C4-2B (cell line): ENCODE results near the gene PADI3.

Experiments used
- H3K27ac ChIP-seq: fragments of 450-650 bp; 2 replicates; pipeline ENCODE4 v1.5.1; 2017
- CTCF ChIP-seq: fragments of 450-650 bp; conservative IDR thresholded peaks from 2 replicates; pipeline ENCODE4 v1.5.1; 2017; ENCODE audit warnings: mild to moderate bottlenecking
- ZFX ChIP-seq: fragments of 450-650 bp; IDR thresholded peaks from 2 replicates; pipeline ENCODE4 v1.6.1; 2017

Gene PADI3

GRCh38 chr1:17274186-17275170 lies 25.6 kb downstream of the PADI3 start:
- TF ChIP-seq ZFX: no peak
- peak; percentile 74 for TF ChIP-seq CTCF
- no peak overlapping the region for H3K27ac ChIP-seq

- no peak overlapping the region; the same call in 1 of the 2 replicates for H3K27ac ChIP-seq
- no peak for TF ChIP-seq ZFX
- TF ChIP-seq CTCF: no peak
Measured at GRCh38 chr1:17276568-17276967, 27.7 kb downstream of the PADI3 start.

DNA sequence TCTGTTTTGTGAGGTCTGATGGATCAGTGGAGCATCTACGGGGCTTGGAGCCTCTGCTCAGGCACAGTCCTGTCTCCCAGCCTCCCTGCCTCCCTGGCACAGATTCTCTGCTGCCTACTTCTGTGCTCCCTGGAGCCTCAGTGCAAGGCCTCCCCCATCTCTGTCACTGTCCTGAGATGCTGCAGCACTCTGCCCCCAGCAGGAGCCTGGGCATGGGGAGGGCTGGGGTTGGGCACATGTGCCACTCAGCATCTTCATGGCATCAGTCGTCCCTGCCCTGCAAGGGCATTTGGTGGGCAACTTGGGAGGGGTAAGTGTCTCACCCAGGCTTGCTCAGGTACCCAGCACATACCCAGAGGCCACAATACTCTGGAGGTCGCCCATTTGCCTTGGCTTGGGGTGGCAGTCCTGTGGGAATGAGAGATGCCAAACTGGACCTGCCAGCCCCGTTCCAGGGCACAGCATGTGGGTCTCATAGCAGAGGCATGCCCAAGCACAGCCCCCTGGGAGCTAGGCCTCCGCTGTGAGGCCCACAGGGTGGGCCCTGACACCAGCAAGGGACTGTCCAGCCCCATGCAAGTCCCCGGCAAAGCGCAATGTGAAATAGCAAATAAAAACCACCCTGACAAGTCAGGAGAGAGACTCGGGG lies 28.7 kb downstream of the PADI3 start:
- TF ChIP-seq CTCF: no peak
- no peak for TF ChIP-seq ZFX
- no peak overlapping the region for H3K27ac ChIP-seq

DNA sequence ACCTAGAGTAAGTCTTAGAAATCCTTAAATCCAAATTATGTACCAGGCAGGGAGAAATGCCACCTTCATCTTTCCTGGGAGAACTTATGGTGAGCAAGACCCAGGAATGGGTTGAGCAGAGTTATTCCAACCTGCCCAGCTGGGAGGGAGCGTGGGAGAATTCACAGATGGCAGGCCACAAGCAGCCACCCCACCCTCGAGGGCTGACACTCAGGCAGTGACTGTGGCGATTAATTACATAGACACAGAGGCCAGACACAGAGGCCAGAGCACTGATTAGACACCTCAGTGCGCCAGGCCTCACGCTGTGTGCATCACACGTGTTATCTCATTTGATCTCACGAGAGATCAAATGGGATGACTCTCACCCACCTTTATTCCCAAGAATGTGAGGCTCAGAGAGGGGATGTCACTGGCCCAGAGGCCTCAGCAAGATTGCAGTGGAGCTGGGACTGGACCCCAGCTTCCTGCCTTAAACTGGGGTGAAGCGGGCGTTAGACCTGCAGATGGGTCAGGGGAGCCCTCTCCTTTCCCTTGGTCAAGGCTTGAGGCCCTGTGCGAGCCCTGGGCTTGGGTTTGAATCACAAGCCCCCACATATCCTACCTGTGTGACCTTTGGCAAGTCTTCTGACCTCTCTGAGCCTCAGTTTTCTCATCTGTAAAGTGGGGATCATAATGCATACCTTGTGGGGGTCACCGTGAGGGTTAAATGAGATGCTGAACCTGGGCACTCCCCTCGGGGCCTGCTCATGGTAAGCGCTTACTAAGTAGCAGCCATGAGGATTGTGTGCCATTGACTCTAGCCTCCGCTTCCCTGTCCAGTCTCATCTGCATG lies 30.3 kb downstream of the PADI3 start:
- no peak overlapping the region for H3K27ac ChIP-seq
- no peak for TF ChIP-seq CTCF
- no peak for TF ChIP-seq ZFX

DNA sequence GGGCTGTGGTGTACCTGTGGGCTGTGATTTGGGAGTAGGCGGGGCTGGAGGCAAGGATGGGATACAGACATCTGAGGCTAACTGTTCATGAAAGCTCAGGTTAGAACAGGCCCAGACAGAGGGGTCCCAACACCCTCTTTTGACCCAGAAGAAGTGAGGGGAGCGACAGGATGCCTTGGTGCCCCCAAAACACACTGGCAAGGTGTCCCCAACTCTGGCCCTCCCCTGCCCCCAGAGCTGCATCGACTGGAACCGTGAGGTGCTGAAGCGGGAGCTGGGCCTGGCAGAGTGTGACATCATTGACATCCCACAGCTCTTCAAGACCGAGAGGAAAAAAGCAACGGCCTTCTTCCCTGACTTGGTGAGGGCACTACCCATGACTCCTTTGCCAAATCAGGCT lies 31.5 kb downstream of the PADI3 start:
- H3K27ac ChIP-seq: no peak overlapping the region
- TF ChIP-seq ZFX (no peak), CTCF (no peak)

DNA sequence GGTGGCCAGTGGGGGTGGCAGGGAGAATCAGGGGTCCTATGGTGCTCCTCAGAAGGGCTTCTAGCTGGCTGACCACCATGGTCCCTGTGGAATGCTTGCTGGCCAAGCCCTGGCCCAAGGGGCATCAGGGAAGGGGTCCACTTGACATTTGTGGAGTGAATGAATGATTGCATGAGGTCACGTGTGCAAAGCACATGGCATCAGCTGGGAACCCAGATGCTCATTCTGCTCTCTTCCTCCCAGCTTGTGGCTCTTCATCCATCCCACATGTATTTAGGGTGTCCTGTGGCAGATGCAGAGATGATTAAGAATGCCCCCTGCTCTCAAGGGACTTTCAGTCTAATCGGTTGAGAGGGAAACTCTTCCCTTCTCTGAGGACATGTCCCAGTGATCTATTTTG lies 32.0 kb downstream of the PADI3 start:
- no peak overlapping the region for H3K27ac ChIP-seq
- TF ChIP-seq ZFX (no peak), CTCF (no peak)
